ENCODE results near the gene DRG2.

GRCh38 chr17:18089613-18090012 is 1.9 kb downstream of the DRG2 start:
- TF ChIP-seq POLR2AphosphoS5 (IDR thresholded peaks at IDR 0.05): no peak
- no peak for TF ChIP-seq RAD21 (conservative IDR thresholded peaks at IDR 0.05)
- no peak for TF ChIP-seq CTCF (IDR thresholded peaks at IDR 0.05; ENCODE audit: poor library complexity, severe bottlenecking)
- TF ChIP-seq MXI1 (conservative IDR thresholded peaks at IDR 0.05; ENCODE audit: poor library complexity, severe bottlenecking): no peak
- TF ChIP-seq TAF1 (IDR thresholded peaks at IDR 0.05; ENCODE audit: low read depth): no peak
- TF ChIP-seq SMC3 (conservative IDR thresholded peaks at IDR 0.05; ENCODE audit: poor library complexity): no peak
- no peak for TF ChIP-seq EZH2 (IDR thresholded peaks at IDR 0.05; ENCODE audit: borderline replicate concordance, insufficient read depth, low read length, poor library complexity, severe bottlenecking)
- no peak for TF ChIP-seq EP300 (conservative IDR thresholded peaks at IDR 0.05; ENCODE audit: poor library complexity, severe bottlenecking)
- no peak for TF ChIP-seq REST (IDR thresholded peaks at IDR 0.05; ENCODE audit: borderline replicate concordance)

All from neural cell (in vitro differentiated cells).